HuH-7 (cell line): ENCODE results near the gene MBNL2.

Source experiments
- DNase-seq: peaks from one replicate; pipeline ENCODE4 v3.0.0; 2011; ENCODE audit warnings: low spot score

MBNL2 gene

GRCh38 chr13:97423300-97424045 lies 201.3 kb downstream of the MBNL2 start:
- no peak for DNase-seq

DNA sequence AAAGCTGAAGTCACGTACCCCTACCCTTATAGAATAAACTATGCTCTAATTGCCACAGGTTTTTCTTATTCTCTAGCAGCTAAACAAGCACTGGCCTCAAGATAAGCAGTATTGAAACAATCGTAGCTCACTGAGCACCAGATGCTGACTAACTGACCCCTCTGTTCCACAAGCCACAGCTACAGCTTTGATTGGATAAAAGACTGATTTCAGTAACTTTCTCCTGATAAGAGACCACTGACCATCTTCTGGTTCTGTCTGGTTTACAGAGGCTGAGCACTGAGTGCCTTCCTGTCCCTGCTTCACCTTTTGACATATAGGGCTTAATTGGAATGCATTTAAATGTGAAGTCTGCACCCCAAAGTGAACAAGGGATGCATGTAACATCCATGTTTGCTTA lies 203.5 kb downstream of the MBNL2 start:
- no peak for DNase-seq

GRCh38 chr13:97426695-97427094 lies 204.6 kb downstream of the MBNL2 start:
- DNase-seq, result no peak

GRCh38 chr13:97429681-97430081 lies 207.5 kb downstream of the MBNL2 start:
- no peak for DNase-seq

GRCh38 chr13:97430296-97430695 lies 208.2 kb downstream of the MBNL2 start:
- no peak for DNase-seq

DNA sequence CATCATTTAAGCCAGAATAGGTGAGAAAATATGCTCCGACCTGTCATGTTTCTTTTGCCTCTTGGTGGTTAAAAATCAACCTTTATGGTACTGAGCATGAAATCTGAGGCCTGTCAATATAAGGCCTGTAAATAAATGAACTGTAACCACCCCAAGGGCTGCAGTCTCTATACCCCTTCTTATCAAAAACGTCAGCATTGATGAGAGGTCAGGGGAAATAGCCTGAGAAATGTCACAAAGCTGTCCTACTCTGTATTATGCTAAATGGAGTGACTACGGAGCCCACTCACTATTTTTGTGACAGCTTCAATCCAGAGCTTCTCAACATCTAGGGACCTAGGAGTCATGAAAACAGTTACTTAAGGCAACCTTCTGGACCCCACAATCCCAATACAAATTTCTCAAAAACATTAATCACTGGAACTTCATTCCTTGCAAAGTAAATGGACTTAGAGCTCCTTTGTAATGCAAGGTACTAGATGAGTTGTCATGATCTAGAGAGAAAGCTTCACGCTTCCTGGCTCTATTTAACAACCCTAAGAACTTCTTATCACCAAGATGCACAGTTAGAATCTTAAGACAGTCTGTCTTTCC lies 209.1 kb downstream of the MBNL2 start:
- no peak for DNase-seq

- DNase-seq, result no peak
These were observed 210.2 kb downstream of the MBNL2 start for GRCh38 chr13:97432232-97432916.

- DNase-seq, result peak; percentile 58
These were observed 211.0 kb downstream of the MBNL2 start for GRCh38 chr13:97432917-97433726.

GRCh38 chr13:97433727-97434396 lies 211.7 kb downstream of the MBNL2 start, which contains the start of gene RAP2A:
RAP2A (plus strand) TSS chr13:97434169; CDS start chr13:97434471, 302 bp downstream.
- peak; percentile 26 for DNase-seq

DNA sequence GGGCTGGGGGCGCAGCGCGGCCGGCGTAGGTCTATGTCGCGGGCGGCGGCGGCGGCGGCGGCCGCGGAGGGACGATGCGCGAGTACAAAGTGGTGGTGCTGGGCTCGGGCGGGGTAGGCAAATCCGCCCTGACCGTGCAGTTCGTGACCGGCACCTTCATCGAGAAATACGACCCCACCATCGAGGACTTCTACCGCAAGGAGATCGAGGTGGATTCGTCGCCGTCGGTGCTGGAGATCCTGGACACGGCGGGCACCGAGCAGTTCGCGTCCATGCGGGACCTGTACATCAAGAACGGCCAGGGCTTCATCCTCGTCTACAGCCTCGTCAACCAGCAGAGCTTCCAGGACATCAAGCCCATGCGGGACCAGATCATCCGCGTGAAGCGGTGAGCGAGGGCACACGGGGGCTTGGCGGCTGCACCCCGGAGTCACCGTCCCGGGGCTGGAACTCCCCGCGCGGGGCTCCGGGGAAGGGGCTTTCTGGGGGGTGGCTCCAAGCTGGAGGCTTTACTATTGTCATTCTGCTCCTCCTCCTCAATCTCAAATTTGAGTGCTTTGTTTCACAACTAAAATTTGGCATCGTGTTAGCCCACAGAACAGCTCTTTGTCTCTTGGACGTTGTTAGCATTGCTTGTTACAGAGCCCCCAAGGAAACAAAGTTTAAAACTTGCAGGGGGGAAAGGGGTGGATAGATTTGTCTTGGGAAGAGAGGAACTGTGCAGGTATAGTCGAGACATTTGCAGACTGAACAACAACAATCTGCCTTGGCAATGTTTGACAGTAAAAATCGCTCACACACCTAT lies 212.5 kb downstream of the MBNL2 start:
- DNase-seq, result no peak

- no peak for DNase-seq
These were observed 213.2 kb downstream of the MBNL2 start for GRCh38 chr13:97435323-97435722.

- DNase-seq, result no peak
These were observed 213.7 kb downstream of the MBNL2 start for GRCh38 chr13:97435794-97436193.

DNA sequence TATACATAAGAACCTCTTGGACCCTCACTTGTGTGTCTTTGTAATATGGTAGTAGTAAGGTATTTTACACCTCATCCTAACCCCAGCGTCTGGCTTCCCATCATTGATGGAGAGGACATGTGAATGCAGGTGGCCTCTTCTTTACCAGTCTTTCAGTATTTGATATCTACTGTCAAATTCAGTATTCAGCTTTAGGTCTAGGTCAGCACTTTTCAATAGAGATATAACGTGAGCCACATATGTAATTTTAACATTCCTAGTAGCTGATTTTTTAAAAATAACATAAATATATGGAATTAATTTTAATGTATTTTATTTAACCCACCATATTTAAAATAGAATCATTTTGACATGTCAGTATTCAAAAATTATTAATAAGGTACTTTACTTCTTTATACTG lies 214.7 kb downstream of the MBNL2 start:
- no peak for DNase-seq

GRCh38 chr13:97437729-97438128 lies 215.6 kb downstream of the MBNL2 start:
- no peak for DNase-seq

DNA sequence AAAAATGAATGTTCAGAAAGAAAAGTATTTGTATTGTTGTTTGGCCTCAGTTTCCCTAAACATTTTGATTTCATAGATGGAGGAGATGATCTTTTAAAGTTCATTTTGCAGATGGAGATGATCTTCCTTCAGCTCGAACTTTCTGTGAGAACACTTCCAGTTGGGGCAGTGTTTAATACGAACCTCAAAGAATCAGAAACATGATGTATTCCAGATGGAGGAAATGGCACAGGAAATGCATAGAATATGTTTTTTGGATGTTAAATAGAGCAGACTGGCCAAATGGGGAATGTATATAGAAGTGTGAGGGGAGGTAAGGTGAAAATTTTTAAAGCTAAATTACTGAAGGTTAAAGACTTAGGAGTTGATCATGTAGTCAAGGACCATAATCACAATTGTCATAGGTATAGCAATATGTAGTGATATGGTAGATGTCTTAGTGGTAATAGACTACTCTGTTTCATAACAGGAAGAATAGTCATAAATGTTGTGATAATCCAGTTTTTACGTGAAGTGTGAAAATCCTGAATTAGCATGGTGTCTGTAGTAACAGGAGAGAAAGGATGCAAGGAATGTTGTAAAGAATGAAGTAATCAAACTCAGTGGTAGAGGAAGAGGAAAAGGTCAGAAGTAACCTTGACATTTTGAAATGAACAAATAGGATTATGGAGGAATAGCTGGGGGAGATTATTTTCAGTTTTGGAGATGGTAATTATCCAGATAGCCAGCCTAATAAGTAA lies 216.9 kb downstream of the MBNL2 start:
- DNase-seq, result no peak

DNA sequence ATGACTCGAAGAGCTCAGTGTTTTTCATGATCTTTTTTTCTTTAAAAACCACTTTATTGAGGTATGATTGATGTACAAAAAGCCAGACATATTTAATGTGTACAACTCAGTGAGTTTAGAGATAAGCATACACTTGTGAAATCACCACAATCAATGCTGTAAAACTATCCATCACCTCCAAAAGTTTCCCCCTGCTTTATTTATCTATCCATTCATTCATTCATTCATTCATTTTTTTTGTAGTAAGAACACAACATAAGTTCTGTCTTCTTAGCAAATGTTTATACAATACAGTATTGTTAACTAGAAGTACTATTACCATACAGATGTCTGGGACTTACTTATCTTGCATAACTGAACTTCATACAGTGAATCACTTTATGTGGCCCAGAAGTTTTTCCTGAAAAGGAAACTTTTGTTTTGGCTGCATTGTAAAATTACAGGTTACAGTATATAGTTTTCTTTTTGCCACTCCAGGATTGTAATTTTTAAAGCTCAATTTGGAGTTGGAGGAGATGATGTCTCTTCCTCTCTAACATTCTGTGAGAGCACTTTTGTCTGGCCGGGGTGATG lies 218.6 kb downstream of the MBNL2 start:
- no peak for DNase-seq

DNA sequence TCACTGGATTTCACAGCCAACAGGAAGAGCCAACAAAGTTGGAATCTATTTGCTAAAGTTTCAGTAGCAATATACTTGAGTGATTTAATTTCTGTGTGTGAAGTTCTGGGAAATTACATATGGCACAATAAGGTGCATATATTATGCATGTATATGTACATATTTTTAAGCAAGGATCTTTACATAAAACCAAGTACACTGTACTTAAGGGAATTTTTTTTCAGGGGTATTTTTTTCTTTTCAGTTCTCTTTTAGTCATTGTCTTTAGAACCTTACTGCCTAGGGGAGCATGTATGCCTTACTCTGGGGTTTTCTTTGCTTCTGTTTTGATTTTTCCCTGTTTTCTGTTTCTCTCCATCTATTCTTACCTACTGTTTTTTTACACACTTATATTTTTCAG lies 219.2 kb downstream of the MBNL2 start:
- no peak for DNase-seq
